GM12878 (cell line): ENCODE data around the gene IKZF1. TPM values are rescaled to one million over a fixed set of nuclear protein-coding genes. Genes with fewer than 3 reads are reported as not detected.

Experiments
- BACH1 ChIP-seq: fragments of 450-650 bp; IDR thresholded peaks from 2 replicates; pipeline ENCODE4 v1.6.1; 2017; ENCODE audit warnings: mild to moderate bottlenecking, borderline replicate concordance
- BHLHE40 ChIP-seq, 2 experiments: fragments of 450-650 bp in 1 of 2; IDR thresholded peaks; 2 replicates each; pipeline ENCODE4 v1.6.1; 2011 to 2017; ENCODE audit warnings: low read depth in 2 of 2, borderline replicate concordance in 1 of 2, improper control_type of control experiment in 1 of 2, low read length in 1 of 2, mild to moderate bottlenecking in 1 of 2
- CHD4 ChIP-seq: fragments of 200-600 bp; sonication (generic); IDR thresholded peaks from 2 replicates; pipeline ENCODE4 v1.6.1; 2016; ENCODE audit warnings: mild to moderate bottlenecking
- EZH2 ChIP-seq: IDR thresholded peaks from 2 replicates; pipeline ENCODE4 v1.6.1; 2012; ENCODE audit warnings: low read depth, mild to moderate bottlenecking, control low read depth, inconsistent platforms, low read length, borderline replicate concordance; ENCODE audit not compliant: control insufficient read depth
- IKZF1 ChIP-seq: fragments of 450-650 bp; conservative IDR thresholded peaks from 2 replicates; pipeline ENCODE4 v1.6.1; 2017; ENCODE audit warnings: antibody characterized with exemption, mild to moderate bottlenecking
- JUNB ChIP-seq: IDR thresholded peaks from 2 replicates; pipeline ENCODE4 v1.6.1; 2016; ENCODE audit warnings: antibody characterized with exemption, mild to moderate bottlenecking
- JUND ChIP-seq: IDR thresholded peaks from 2 replicates; pipeline ENCODE4 v1.6.1; 2012; ENCODE audit warnings: low read depth, mild to moderate bottlenecking, low read length, improper control_type of control experiment, moderate library complexity
- NRF1 ChIP-seq: conservative IDR thresholded peaks from 2 replicates; pipeline ENCODE4 v1.6.1; 2011; ENCODE audit warnings: mild to moderate bottlenecking, low read depth, low read length, improper control_type of control experiment
- POLR2AphosphoS5 ChIP-seq: IDR thresholded peaks from 2 replicates; pipeline ENCODE4 v1.6.1; 2011; ENCODE audit warnings: mild to moderate bottlenecking, low read length, inconsistent platforms
- RFX5 ChIP-seq: IDR thresholded peaks from 2 replicates; pipeline ENCODE4 v1.6.1; 2011; ENCODE audit warnings: low read depth, low read length, improper control_type of control experiment
- SREBF2 ChIP-seq: IDR thresholded peaks from 2 replicates; pipeline ENCODE4 v1.6.1; 2012; ENCODE audit warnings: mild to moderate bottlenecking, low read length
- SUPT20H ChIP-seq: IDR thresholded peaks from 2 replicates; pipeline ENCODE4 v1.6.1; 2011; ENCODE audit warnings: low read depth, mild to moderate bottlenecking, low read length, moderate library complexity, borderline replicate concordance; ENCODE audit not compliant: control insufficient read depth
- polyA plus RNA-seq, 11 experiments: library from polyadenylated mRNA; depleted of rRNA in 4 of 11; unstranded in 6 of 11; stranded (reverse) in 5 of 11; fragments of >200 nt; fragmentation: Nextera tagmentation in 4 of 11; fragmentation: Illumina TruSeq in 1 of 11; extraction: Ambion mirVana in 4 of 11; extraction: Trizol in 1 of 11; gene quantifications; 1 replicate in 1 of 11; 2 replicates in 10 of 11; pipeline versions ENCODE4 v1.2.1 to v1.2.3, GENCODE V29; 2011 to 2016; ENCODE audit warnings: inconsistent platforms in 2 of 11, missing spikeins in 2 of 11, low read depth in 1 of 11
- total RNA-seq, 4 experiments: library from RNA; depleted of rRNA in 3 of 4; stranded (reverse); fragments of >200 nt in 3 of 4; fragmentation: Illumina TruSeq in 1 of 4; extraction: Trizol in 1 of 4; gene quantifications; 2 replicates each; pipeline versions ENCODE4 v1.2.1 to v1.2.3, GENCODE V29; 2013 to 2021
- TF ChIP-seq, protein P1 (sequence below): fragments of 450-650 bp; formaldehyde crosslinking; IDR thresholded peaks from 2 replicates; pipeline ENCODE4 v1.4.0; 2022; ENCODE audit warnings: mild to moderate bottlenecking, moderate library complexity
- TF ChIP-seq, protein P2 (sequence below): IDR thresholded peaks from 2 replicates; pipeline ENCODE4 v1.6.1; 2012; ENCODE audit warnings: improper control_type of control experiment, low read depth, low read length; ENCODE audit not compliant: insufficient replicate concordance
- TF ChIP-seq, protein P3 (sequence below): fragments of 450-650 bp; IDR thresholded peaks from 2 replicates; pipeline ENCODE4 v1.6.1; 2016; ENCODE audit warnings: mild to moderate bottlenecking, moderate library complexity, borderline replicate concordance

Gene IKZF1
- total and polyA plus RNA-seq, 10 of the 15 experiments (the other 5 are each of a cell fraction or from before 2014, with no cell fraction given): 27.2 to 125 (median 71.6) TPM

DNA sequence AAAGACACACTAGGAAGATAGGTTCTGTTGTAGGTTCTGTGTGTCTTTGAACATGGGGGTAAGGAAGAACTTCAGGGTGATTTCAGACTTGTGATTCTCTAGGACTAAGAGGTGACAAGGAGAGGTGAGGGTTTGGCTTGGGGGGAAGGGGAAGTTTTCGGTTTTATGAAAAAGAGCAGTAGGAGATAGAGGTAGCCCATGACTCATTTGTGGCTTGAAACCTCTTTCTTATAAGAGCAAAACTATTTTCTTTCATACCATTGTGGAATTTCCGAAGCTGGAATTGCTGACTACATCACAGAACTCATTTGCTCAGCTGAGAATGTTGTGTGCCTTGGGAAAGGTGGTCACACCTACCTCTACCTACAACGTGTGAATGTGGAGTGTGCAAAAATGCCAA is 39.6 kb upstream of the IKZF1 start (continued):
- TF ChIP-seq, protein P1, sequence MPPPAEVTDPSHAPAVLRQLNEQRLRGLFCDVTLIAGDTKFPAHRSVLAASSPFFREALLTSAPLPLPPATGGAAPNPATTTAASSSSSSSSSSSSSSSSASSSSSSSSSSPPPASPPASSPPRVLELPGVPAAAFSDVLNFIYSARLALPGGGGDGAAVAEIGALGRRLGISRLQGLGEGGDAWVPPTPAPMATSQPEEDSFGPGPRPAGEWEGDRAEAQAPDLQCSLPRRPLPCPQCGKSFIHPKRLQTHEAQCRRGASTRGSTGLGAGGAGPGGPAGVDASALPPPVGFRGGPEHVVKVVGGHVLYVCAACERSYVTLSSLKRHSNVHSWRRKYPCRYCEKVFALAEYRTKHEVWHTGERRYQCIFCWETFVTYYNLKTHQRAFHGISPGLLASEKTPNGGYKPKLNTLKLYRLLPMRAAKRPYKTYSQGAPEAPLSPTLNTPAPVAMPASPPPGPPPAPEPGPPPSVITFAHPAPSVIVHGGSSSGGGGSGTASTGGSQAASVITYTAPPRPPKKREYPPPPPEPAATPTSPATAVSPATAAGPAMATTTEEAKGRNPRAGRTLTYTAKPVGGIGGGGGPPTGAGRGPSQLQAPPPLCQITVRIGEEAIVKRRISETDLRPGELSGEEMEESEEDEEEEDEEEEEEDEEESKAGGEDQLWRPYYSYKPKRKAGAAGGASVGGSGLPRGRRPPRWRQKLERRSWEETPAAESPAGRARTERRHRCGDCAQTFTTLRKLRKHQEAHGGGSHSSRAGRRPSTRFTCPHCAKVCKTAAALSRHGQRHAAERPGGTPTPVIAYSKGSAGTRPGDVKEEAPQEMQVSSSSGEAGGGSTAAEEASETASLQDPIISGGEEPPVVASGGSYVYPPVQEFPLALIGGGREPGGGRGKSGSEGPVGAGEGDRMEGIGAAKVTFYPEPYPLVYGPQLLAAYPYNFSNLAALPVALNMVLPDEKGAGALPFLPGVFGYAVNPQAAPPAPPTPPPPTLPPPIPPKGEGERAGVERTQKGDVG: no peak
- no peak for TF ChIP-seq SREBF2
- TF ChIP-seq, protein P2, sequence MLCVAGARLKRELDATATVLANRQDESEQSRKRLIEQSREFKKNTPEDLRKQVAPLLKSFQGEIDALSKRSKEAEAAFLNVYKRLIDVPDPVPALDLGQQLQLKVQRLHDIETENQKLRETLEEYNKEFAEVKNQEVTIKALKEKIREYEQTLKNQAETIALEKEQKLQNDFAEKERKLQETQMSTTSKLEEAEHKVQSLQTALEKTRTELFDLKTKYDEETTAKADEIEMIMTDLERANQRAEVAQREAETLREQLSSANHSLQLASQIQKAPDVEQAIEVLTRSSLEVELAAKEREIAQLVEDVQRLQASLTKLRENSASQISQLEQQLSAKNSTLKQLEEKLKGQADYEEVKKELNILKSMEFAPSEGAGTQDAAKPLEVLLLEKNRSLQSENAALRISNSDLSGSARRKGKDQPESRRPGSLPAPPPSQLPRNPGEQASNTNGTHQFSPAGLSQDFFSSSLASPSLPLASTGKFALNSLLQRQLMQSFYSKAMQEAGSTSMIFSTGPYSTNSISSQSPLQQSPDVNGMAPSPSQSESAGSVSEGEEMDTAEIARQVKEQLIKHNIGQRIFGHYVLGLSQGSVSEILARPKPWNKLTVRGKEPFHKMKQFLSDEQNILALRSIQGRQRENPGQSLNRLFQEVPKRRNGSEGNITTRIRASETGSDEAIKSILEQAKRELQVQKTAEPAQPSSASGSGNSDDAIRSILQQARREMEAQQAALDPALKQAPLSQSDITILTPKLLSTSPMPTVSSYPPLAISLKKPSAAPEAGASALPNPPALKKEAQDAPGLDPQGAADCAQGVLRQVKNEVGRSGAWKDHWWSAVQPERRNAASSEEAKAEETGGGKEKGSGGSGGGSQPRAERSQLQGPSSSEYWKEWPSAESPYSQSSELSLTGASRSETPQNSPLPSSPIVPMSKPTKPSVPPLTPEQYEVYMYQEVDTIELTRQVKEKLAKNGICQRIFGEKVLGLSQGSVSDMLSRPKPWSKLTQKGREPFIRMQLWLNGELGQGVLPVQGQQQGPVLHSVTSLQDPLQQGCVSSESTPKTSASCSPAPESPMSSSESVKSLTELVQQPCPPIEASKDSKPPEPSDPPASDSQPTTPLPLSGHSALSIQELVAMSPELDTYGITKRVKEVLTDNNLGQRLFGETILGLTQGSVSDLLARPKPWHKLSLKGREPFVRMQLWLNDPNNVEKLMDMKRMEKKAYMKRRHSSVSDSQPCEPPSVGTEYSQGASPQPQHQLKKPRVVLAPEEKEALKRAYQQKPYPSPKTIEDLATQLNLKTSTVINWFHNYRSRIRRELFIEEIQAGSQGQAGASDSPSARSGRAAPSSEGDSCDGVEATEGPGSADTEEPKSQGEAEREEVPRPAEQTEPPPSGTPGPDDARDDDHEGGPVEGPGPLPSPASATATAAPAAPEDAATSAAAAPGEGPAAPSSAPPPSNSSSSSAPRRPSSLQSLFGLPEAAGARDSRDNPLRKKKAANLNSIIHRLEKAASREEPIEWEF: no peak
- TF ChIP-seq, protein P3, sequence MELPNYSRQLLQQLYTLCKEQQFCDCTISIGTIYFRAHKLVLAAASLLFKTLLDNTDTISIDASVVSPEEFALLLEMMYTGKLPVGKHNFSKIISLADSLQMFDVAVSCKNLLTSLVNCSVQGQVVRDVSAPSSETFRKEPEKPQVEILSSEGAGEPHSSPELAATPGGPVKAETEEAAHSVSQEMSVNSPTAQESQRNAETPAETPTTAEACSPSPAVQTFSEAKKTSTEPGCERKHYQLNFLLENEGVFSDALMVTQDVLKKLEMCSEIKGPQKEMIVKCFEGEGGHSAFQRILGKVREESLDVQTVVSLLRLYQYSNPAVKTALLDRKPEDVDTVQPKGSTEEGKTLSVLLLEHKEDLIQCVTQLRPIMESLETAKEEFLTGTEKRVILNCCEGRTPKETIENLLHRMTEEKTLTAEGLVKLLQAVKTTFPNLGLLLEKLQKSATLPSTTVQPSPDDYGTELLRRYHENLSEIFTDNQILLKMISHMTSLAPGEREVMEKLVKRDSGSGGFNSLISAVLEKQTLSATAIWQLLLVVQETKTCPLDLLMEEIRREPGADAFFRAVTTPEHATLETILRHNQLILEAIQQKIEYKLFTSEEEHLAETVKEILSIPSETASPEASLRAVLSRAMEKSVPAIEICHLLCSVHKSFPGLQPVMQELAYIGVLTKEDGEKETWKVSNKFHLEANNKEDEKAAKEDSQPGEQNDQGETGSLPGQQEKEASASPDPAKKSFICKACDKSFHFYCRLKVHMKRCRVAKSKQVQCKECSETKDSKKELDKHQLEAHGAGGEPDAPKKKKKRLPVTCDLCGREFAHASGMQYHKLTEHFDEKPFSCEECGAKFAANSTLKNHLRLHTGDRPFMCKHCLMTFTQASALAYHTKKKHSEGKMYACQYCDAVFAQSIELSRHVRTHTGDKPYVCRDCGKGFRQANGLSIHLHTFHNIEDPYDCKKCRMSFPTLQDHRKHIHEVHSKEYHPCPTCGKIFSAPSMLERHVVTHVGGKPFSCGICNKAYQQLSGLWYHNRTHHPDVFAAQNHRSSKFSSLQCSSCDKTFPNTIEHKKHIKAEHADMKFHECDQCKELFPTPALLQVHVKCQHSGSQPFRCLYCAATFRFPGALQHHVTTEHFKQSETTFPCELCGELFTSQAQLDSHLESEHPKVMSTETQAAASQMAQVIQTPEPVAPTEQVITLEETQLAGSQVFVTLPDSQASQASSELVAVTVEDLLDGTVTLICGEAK: no peak
- TF ChIP-seq BHLHE40 (IDR thresholded peaks at IDR 0.05; ENCODE audit: borderline replicate concordance in 1 of 2, low read depth in 2 of 2, low read length in 1 of 2): no peak
- no peak for TF ChIP-seq JUND
- TF ChIP-seq JUNB: peak; percentile 85
- no peak for TF ChIP-seq EZH2
- no peak for TF ChIP-seq RFX5
- TF ChIP-seq POLR2AphosphoS5: no peak
- TF ChIP-seq CHD4: no peak
- TF ChIP-seq NRF1: no peak
- no peak for TF ChIP-seq BACH1
- TF ChIP-seq IKZF1: peak; percentile 90
- no peak for TF ChIP-seq SUPT20H
